Stomach (tissue), 9 donors: ENCODE measurements around the gene TNS3. TPM values are rescaled to one million over a fixed set of nuclear protein-coding genes. Genes with fewer than 3 reads are reported as not detected.
"Not testable (repeated sequence)": the region's sequence is repeated elsewhere in the genome, so short reads cannot be mapped to it uniquely, and the experiment has no call there.

Experiments used
- DNase-seq, 2 donors: peaks; one replicate each; pipeline versions ENCODE4 v3.0.0 to v3.0.0-alpha.2; 2013 to 2019
- H3K27ac ChIP-seq, 5 donors: fragments of 200-600 bp in 4 of 5; sonication (generic) in 4 of 5; one replicate each; pipeline ENCODE4 v1.5.1; 2013 to 2019; ENCODE audit warnings: mild to moderate bottlenecking in 1 of 5, moderate library complexity in 1 of 5
- H3K27me3 ChIP-seq, 3 donors: fragments of 200-600 bp; sonication (generic); one replicate each; pipeline ENCODE4 v1.5.1; 2017 to 2019; ENCODE audit warnings: mixed run types in 1 of 3
- H3K36me3 ChIP-seq, 4 donors: fragments of 200-600 bp; sonication (generic); 1 replicate in 3 of 4; 2 replicates in 1 of 4; pipeline ENCODE4 v1.5.1; 2016 to 2019
- H3K4me1 ChIP-seq, 4 donors: fragments of 200-600 bp; sonication (generic); one replicate each; pipeline ENCODE4 v1.5.1; 2016 to 2019
- H3K4me3 ChIP-seq, 4 donors: fragments of 200-600 bp; sonication (generic) in 3 of 4; one replicate each; pipeline ENCODE4 v1.5.1; 2016 to 2019; ENCODE audit warnings: mild to moderate bottlenecking in 1 of 4
- H3K9me3 ChIP-seq, 4 donors: fragments of 200-600 bp; sonication (generic); one replicate each; pipeline ENCODE4 v1.5.1; 2016 to 2019
- EP300 ChIP-seq: sonication (generic); formaldehyde crosslinking; IDR thresholded peaks from one replicate; pipeline ENCODE4 v1.6.1; 2017; ENCODE audit warnings: antibody characterized with exemption
- POLR2A ChIP-seq, 4 donors: fragments of 450-650 bp; IDR thresholded peaks; one replicate each; pipeline ENCODE4 v1.6.1; 2016; ENCODE audit warnings: antibody characterized with exemption in 4 of 4, control low read depth in 2 of 4, mild to moderate bottlenecking in 1 of 4, moderate library complexity in 1 of 4
- POLR2AphosphoS5 ChIP-seq, 3 donors: sonication (generic); formaldehyde crosslinking; IDR thresholded peaks; one replicate each; pipeline ENCODE4 v1.6.1; 2016; ENCODE audit warnings: antibody characterized with exemption in 3 of 3
- WGBS, 5 donors: extraction: QIAGEN DNeasy Blood & Tissue Kit in 3 of 5; methylation state at CpG; one replicate each; pipeline versions ENCODE4 v1.1.5 to v1.1.7; 2013 to 2018; 5-methylcytosine and 5-hydroxymethylcytosine counted together
- intact Hi-C: fragments of 100-400 bp; cut with DNase I; formaldehyde crosslinking; loops from one replicate; pipeline ENCODE4 v1.15.1; 2023; ENCODE audit warnings: low total_unique reads
- polyA plus RNA-seq, 3 donors: library from polyadenylated mRNA; stranded (reverse); fragments of 200-250 nt; gene quantifications; one replicate each; pipeline ENCODE4 v1.2.3, GENCODE V29; 2013
- total RNA-seq, 5 donors: library from RNA; depleted of rRNA; stranded (reverse); fragments of >200 nt; gene quantifications; one replicate each; pipeline versions ENCODE4 v1.1.0 to v1.2.3, GENCODE V29; 2014 to 2016
- TF ChIP-seq, protein P1 (sequence below), 7 experiments: fragments of 450-650 bp in 4 of 7; fragments of 200-600 bp in 3 of 7; sonication (generic) in 3 of 7; IDR thresholded peaks; one replicate each; pipeline ENCODE4 v1.5.1; 2016 to 2019; ENCODE audit warnings: antibody characterized with exemption in 7 of 7, control low read depth in 2 of 7, mild to moderate bottlenecking in 1 of 7
- donor health status: healthy with polysubstance abuse.
- donor health status: Bipolar disorder and iron deficiency.
- donor health status: healthy.

The TNS3 gene
- total and polyA plus RNA-seq, 8 donors: 10.0 to 105 (median 41.0) TPM

DNA sequence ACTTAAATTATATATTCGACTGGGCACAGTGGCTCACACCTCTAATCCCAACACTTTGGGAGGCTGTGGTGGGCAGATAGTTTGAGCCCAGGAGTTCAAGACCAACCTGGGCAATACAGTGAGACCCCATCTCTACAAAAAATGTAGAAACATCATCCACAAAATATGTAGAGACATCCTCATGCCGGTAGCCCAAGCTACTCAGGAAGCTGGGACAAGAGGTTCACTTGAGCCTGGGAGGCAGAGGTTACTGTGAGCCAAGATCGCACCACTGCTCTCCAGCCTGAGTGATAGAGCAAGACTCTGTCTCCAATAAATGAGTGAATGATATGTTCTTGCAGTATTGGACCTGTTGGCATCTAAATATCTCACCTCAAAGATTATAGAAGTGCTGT is 22.6 kb upstream of the TNS3 start:
- peak overlapping the region; percentile 20 to 78 (median 63) for H3K27ac ChIP-seq
- H3K36me3 ChIP-seq: no peaks in the 10 kb centered on the region
- no peaks in the 10 kb centered on the region for H3K9me3 ChIP-seq
- 31 to 52% (median 41%) methylated on average over 3 of the region's 3 CpGs for WGBS, 5 donors
- DNase-seq: no peak
- intact Hi-C loops: no loop called here
- no peak overlapping the region for H3K4me3 ChIP-seq
- TF ChIP-seq, protein P1, sequence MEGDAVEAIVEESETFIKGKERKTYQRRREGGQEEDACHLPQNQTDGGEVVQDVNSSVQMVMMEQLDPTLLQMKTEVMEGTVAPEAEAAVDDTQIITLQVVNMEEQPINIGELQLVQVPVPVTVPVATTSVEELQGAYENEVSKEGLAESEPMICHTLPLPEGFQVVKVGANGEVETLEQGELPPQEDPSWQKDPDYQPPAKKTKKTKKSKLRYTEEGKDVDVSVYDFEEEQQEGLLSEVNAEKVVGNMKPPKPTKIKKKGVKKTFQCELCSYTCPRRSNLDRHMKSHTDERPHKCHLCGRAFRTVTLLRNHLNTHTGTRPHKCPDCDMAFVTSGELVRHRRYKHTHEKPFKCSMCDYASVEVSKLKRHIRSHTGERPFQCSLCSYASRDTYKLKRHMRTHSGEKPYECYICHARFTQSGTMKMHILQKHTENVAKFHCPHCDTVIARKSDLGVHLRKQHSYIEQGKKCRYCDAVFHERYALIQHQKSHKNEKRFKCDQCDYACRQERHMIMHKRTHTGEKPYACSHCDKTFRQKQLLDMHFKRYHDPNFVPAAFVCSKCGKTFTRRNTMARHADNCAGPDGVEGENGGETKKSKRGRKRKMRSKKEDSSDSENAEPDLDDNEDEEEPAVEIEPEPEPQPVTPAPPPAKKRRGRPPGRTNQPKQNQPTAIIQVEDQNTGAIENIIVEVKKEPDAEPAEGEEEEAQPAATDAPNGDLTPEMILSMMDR (IDR thresholded peaks at IDR 0.05): no peak
- no peak for TF ChIP-seq POLR2AphosphoS5 (IDR thresholded peaks at IDR 0.05)
- no peak for TF ChIP-seq POLR2A (IDR thresholded peaks at IDR 0.05)
- no peak for TF ChIP-seq EP300
- H3K4me1 ChIP-seq: peaks cover 26 to 58% (median 45%) of the 10 kb centered on the region in 4 donors
- H3K27me3 ChIP-seq: no peaks in the 10 kb centered on the region

DNA sequence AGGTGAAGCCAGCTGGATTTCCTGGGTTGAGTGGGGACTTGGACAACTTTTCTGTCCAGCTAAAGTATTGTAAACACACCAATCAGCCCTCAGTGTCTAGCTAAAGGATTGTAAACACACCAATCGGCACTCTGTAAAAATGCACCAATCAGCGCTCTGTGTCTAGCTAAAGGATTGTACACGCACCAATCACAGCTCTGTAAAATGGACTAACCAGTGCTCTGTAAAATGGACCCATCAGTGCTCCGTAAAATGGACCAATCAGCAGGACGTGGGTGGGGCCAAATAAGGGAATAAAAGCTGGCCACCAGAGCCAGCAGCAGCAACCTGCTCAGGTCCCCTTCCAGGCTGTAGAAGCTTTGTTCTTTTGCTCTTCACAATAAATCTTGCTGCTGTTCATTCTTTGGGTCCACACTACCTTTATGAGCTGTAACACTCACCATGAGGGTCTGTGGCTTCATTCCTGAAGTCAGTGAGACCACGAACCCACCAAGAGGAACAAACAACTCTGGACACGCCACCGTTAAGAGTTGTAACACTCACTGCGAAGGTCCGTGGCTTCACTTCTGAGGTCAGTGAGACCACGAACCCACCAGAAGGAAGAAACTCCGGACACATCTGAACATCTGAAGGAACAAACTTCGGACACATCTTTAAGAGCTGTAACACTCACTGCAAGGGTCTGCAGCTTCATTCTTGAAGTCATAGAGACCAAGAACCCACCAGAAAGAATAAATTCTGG is 21.8 kb upstream of the TNS3 start:
- Histone ChIP-seq H3K27ac (peak overlapping the region in 3 of 5 donors; percentile 46 to 78 (median 72)), H3K4me1 (peaks cover 26 to 54% (median 43%) of the 10 kb centered on the region in 4 donors)
- H3K9me3 ChIP-seq, intact Hi-C loops, H3K4me3 ChIP-seq, H3K36me3 ChIP-seq, DNase-seq, H3K27me3 ChIP-seq: not testable (repeated sequence)
- 79 to 83% (median 81%) methylated on average over 13 of the region's 13 CpGs for WGBS, 5 donors

- 80 to 94% (median 88%) methylated on average over 7 of the region's 7 CpGs for WGBS, 5 donors
- Histone ChIP-seq H3K4me1 (peaks cover 26 to 54% (median 43%) of the 10 kb centered on the region in 4 donors), H3K9me3 (peaks cover 0 to 10% (median 5%) of the 10 kb centered on the region in 4 donors), H3K36me3 (no peaks in the 10 kb centered on the region), H3K4me3 (no peak overlapping the region), H3K27ac (no peak overlapping the region), H3K27me3 (no peaks in the 10 kb centered on the region)
- intact Hi-C loops: no loop called here
- TF ChIP-seq POLR2AphosphoS5 (IDR thresholded peaks at IDR 0.05): no peak
- TF ChIP-seq EP300: no peak
- TF ChIP-seq, protein P1 (IDR thresholded peaks at IDR 0.05): no peak
- no peak for TF ChIP-seq POLR2A (IDR thresholded peaks at IDR 0.05)
- DNase-seq: no peak
These were observed 20.5 kb upstream of the TNS3 start for GRCh38 chr7:47602272-47603004.

GRCh38 chr7:47601881-47602249 is 20.0 kb upstream of the TNS3 start:
- Histone ChIP-seq H3K36me3 (no peaks in the 10 kb centered on the region), H3K9me3 (peaks cover 2 to 16% (median 10%) of the 10 kb centered on the region in 4 donors), H3K4me3 (no peak overlapping the region), H3K4me1 (peaks cover 26 to 54% (median 43%) of the 10 kb centered on the region in 4 donors), H3K27ac (peak overlapping the region in 1 of 5 donors; percentile 21), H3K27me3 (no peaks in the 10 kb centered on the region)
- TF ChIP-seq POLR2AphosphoS5 (IDR thresholded peaks at IDR 0.05) (no peak), EP300 (no peak)
- DNase-seq: no peak
- WGBS, 5 donors: 83 to 95% (median 88%) methylated on average over 2 of the region's 2 CpGs
- intact Hi-C loops: no loop called here

DNA sequence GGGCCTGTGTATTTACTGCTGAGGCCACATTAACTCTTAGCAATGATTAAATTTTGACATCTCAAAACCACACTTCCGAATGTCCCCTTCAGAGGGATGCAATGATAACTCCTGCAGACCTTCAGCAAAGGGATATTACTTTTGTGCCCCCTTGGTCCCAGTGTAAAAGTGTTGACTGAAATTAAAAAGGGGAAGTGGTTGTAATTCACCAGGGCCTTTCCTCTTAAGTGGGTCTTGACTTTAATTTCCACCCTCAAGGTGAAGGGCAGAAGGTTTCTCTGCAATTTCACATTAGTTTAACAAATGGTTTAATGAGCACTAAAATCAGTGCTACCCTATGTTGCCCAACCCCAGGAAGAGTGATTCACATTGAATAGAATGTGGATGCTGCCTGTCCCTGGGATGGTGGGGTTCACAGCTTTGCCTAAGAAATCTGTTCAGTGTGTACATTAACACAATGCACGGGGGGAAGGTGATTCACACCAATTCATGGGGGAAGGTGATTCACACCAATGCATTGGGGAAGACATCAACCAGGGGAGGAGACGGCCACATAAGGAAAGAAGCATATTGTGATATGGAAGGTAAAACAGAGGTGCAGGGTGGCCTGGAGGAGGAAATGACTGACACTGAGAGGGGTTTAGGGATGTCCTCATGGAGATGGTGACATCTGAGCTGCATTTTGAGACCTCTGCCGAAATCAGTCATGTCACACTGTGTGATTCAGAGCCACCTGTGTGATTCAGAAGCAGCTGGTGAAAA is 19.4 kb upstream of the TNS3 start:
- Histone ChIP-seq H3K27ac (peak overlapping the region in 3 of 5 donors; percentile 5 to 38 (median 21)), H3K36me3 (no peaks in the 10 kb centered on the region), H3K9me3 (peaks cover 6 to 22% (median 16%) of the 10 kb centered on the region in 4 donors), H3K4me1 (peaks cover 26 to 51% (median 40%) of the 10 kb centered on the region in 4 donors), H3K4me3 (no peak overlapping the region), H3K27me3 (no peaks in the 10 kb centered on the region)
- no peak for DNase-seq
- 58 to 64% (median 63%) methylated on average over 4 of the region's 4 CpGs for WGBS, 5 donors
- intact Hi-C loops: no loop called here
- TF ChIP-seq, protein P1 (IDR thresholded peaks at IDR 0.05): no peak
- TF ChIP-seq POLR2A (IDR thresholded peaks at IDR 0.05) (no peak), EP300 (no peak), POLR2AphosphoS5 (IDR thresholded peaks at IDR 0.05) (no peak)
